ENCODE data around the gene CSRNP3.

DNA sequence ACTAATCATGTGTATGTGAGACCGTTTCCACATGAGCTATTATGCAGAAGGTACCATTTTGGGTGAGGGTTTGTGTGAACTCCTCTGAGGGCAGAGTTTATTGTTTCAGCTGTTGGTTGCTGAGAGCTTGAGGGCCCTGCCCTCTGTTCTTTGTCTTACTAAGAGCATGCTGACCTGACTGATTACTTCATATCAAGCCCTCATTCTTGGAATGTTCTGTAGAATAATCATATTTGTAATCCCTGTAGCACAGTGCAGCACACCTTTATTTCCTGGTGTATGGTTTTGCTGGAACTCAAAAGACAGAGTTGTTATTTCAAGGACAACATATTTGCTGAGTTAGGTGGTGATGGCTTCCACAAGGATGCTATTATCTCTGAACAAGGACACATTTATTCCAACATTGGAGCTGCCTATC is 206.1 kb downstream of the CSRNP3 start:
- TF ChIP-seq, protein P1, sequence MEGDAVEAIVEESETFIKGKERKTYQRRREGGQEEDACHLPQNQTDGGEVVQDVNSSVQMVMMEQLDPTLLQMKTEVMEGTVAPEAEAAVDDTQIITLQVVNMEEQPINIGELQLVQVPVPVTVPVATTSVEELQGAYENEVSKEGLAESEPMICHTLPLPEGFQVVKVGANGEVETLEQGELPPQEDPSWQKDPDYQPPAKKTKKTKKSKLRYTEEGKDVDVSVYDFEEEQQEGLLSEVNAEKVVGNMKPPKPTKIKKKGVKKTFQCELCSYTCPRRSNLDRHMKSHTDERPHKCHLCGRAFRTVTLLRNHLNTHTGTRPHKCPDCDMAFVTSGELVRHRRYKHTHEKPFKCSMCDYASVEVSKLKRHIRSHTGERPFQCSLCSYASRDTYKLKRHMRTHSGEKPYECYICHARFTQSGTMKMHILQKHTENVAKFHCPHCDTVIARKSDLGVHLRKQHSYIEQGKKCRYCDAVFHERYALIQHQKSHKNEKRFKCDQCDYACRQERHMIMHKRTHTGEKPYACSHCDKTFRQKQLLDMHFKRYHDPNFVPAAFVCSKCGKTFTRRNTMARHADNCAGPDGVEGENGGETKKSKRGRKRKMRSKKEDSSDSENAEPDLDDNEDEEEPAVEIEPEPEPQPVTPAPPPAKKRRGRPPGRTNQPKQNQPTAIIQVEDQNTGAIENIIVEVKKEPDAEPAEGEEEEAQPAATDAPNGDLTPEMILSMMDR (IDR thresholded peaks at IDR 0.05), result no peak
- TF ChIP-seq POLR2A (IDR thresholded peaks at IDR 0.05), result no peak
